SH-SY5Y (cell line): ENCODE data around the gene CRMP1.

Experiments
- GATA2 ChIP-seq: IDR thresholded peaks from 2 replicates; pipeline ENCODE4 v1.6.1; 2011; ENCODE audit warnings: mild to moderate bottlenecking, low read depth, low read length
- GATA3 ChIP-seq: IDR thresholded peaks from 2 replicates; pipeline ENCODE4 v1.6.1; 2011; ENCODE audit warnings: low read depth, mild to moderate bottlenecking, low read length, moderate library complexity

GRCh38 chr4:5798462-5798861 lies 94.4 kb downstream of the CRMP1 start:
- TF ChIP-seq GATA2 (no peak), GATA3 (no peak)
